COLO668 (cell line): ENCODE data around the gene PDE4D.
A peak's percentile ranks its signal among the peaks of the same experiment; 100 is the strongest.
"Not testable (repeated sequence)": the region's sequence is repeated elsewhere in the genome, so short reads cannot be mapped to it uniquely, and the experiment has no call there.

Source experiments
- DNase-seq: peaks from one replicate; lab custom pipeline; 2025; ENCODE audit not compliant: unreplicated experiment; lab: John Stamatoyannopoulos, UW

The PDE4D gene

GRCh38 chr5:59769832-59770231 is 123.7 kb downstream of the PDE4D start:
- no peak for DNase-seq

- no peak for DNase-seq
Observed at GRCh38 chr5:59769041-59769360, 124.5 kb downstream of the PDE4D start.

- DNase-seq, result peak; percentile 83
Observed at GRCh38 chr5:59768152-59769040, 125.1 kb downstream of the PDE4D start.

GRCh38 chr5:59767681-59768151 is 125.8 kb downstream of the PDE4D start:
- DNase-seq, result no peak

- DNase-seq, result no peak
Observed at GRCh38 chr5:59767211-59767605, 126.3 kb downstream of the PDE4D start.

- peak; percentile 44 for DNase-seq
Observed at GRCh38 chr5:59766427-59767210, 126.9 kb downstream of the PDE4D start.

GRCh38 chr5:59765446-59765845 is 128.1 kb downstream of the PDE4D start:
- DNase-seq, result no peak

GRCh38 chr5:59764361-59764760 is 129.2 kb downstream of the PDE4D start:
- DNase-seq, result no peak

GRCh38 chr5:59763541-59763940 is 130.0 kb downstream of the PDE4D start:
- DNase-seq, result no peak

- not testable (repeated sequence) for DNase-seq
Observed at GRCh38 chr5:59762232-59762631, 131.3 kb downstream of the PDE4D start.

GRCh38 chr5:59760785-59761348 is 132.7 kb downstream of the PDE4D start:
- no peak for DNase-seq

- DNase-seq, result no peak
Observed at GRCh38 chr5:59759600-59760351, 133.8 kb downstream of the PDE4D start.

- no peak for DNase-seq
Observed at GRCh38 chr5:59758566-59758965, 135.0 kb downstream of the PDE4D start.

- peak; percentile 6 for DNase-seq
Observed at GRCh38 chr5:59757442-59757841, 136.1 kb downstream of the PDE4D start.

GRCh38 chr5:59756373-59757035 is 137.0 kb downstream of the PDE4D start:
- DNase-seq, result peak; percentile 2

- DNase-seq, result no peak
Observed at GRCh38 chr5:59755476-59755875, 138.1 kb downstream of the PDE4D start.

GRCh38 chr5:59753599-59753998 is 139.9 kb downstream of the PDE4D start:
- DNase-seq, result no peak

- no peak for DNase-seq
Observed at GRCh38 chr5:59749782-59750520, 143.6 kb downstream of the PDE4D start.

- not testable (repeated sequence) for DNase-seq
Observed at GRCh38 chr5:59748036-59748663, 145.4 kb downstream of the PDE4D start.
